Endothelial cell of umbilical vein (primary cell): ENCODE measurements around the gene ENG. TPM values are rescaled to one million over a fixed set of nuclear protein-coding genes. Genes with fewer than 3 reads are reported as not detected.

ENCODE experiments used
- BruUV-seq: library from RNA; stranded (reverse); fragments of 400-500 nt; replicated peaks from 2 replicates; lab custom pipeline; 2021; lab: Mats Ljungman, UMichigan
- CTCF ChIA-PET: fragments of 300-600, 350-600 bp; sonication (Branson Sonifier 250); formaldehyde crosslinking; loops from one replicate; lab custom pipeline; 2021; ENCODE audit warnings: antibody characterized with exemption, inconsistent platforms; lab: Charles Lee
- POLR2A ChIA-PET: fragments of 300-600, 350-600 bp; sonication (Branson Sonifier 250); formaldehyde crosslinking; loops from one replicate; lab custom pipeline; 2021; ENCODE audit warnings: antibody characterized with exemption, inconsistent platforms; lab: Charles Lee
- DNase-seq: peaks from one replicate; pipeline ENCODE4 v3.0.0-alpha.2; 2011; ENCODE audit warnings: low read depth, low spot score
- FAIRE-seq: peaks from 2 replicates; lab custom pipeline; 2011; peaks lifted over from hg19 to GRCh38; lab: Jason Lieb, UNC
- H2AFZ ChIP-seq: 2 replicates; pipeline ENCODE4 v1.6.0; 2012; ENCODE audit warnings: low read depth, low read length, control low read depth, inconsistent platforms
- H3K27ac ChIP-seq: 2 replicates; pipeline ENCODE4 v1.5.1; 2011; ENCODE audit warnings: low read depth, mild to moderate bottlenecking, control low read depth, low read length, moderate library complexity; ENCODE audit not compliant: insufficient read depth
- H3K27me3 ChIP-seq, 2 experiments: 2 replicates each; pipeline versions ENCODE4 v1.6.0 to v1.6.1; 2011; ENCODE audit warnings: low read length in 2 of 2, mixed read lengths in 1 of 2; ENCODE audit not compliant: control insufficient read depth in 2 of 2, insufficient read depth in 2 of 2
- H3K36me3 ChIP-seq, 2 experiments: 2 replicates in 1 of 2; 3 replicates in 1 of 2; pipeline ENCODE4 v1.5.1; 2011; ENCODE audit warnings: low read length in 2 of 2, mild to moderate bottlenecking in 1 of 2, moderate library complexity in 1 of 2; ENCODE audit not compliant: control insufficient read depth in 2 of 2, insufficient read depth in 2 of 2; ENCODE audit errors: extremely low read depth in 1 of 2
- H3K4me1 ChIP-seq: 3 replicates; pipeline ENCODE4 v1.5.1; 2011; ENCODE audit warnings: mild to moderate bottlenecking, low read length; ENCODE audit not compliant: control insufficient read depth, insufficient read depth; ENCODE audit errors: extremely low read depth
- H3K4me2 ChIP-seq: 2 replicates; pipeline ENCODE4 v1.6.1; 2011; ENCODE audit warnings: low read length, control low read depth, mixed read lengths; ENCODE audit not compliant: insufficient read depth
- H3K4me3 ChIP-seq, 3 experiments: fragments of 200-600 bp in 1 of 3; sonication (generic), shearing (Covaris generic) in 1 of 3; replicated peaks in 1 of 3; 2 replicates each; pipeline ENCODE4 v1.5.1; 2011 to 2016; ENCODE audit warnings: control low read depth in 3 of 3, low read length in 3 of 3, mild to moderate bottlenecking in 2 of 3, inconsistent platforms in 1 of 3, low read depth in 1 of 3, moderate library complexity in 1 of 3; ENCODE audit not compliant: insufficient read depth in 1 of 3
- H3K79me2 ChIP-seq: 2 replicates; pipeline ENCODE4 v1.6.0; 2012; ENCODE audit warnings: low read length, inconsistent platforms; ENCODE audit not compliant: control insufficient read depth, insufficient read depth
- H3K9ac ChIP-seq: replicated peaks from 2 replicates; pipeline ENCODE3; 2011; ENCODE audit warnings: low read length, control low read depth; ENCODE audit not compliant: insufficient read depth; ENCODE audit errors: extremely low read depth
- H3K9me1 ChIP-seq: replicated peaks from 3 replicates; pipeline ENCODE4 v1.6.0; 2011; ENCODE audit warnings: mild to moderate bottlenecking, low read length; ENCODE audit not compliant: control insufficient read depth, insufficient read depth; ENCODE audit errors: extremely low read depth
- H3K9me3 ChIP-seq: replicated peaks from 2 replicates; pipeline ENCODE4 v1.5.1; 2012; ENCODE audit warnings: low read length, inconsistent platforms; ENCODE audit not compliant: control insufficient read depth, insufficient read depth
- H4K20me1 ChIP-seq: replicated peaks from 2 replicates; pipeline ENCODE3; 2011; ENCODE audit warnings: mild to moderate bottlenecking, low read length; ENCODE audit not compliant: control insufficient read depth, insufficient read depth; ENCODE audit errors: extremely low read depth
- GATA2 ChIP-seq: IDR thresholded peaks from 2 replicates; pipeline ENCODE4 v1.7.0; 2011; ENCODE audit warnings: low read depth, mild to moderate bottlenecking, moderate library complexity, mixed read lengths, low read length; ENCODE audit not compliant: insufficient read length, insufficient read depth
- POLR2A ChIP-seq: IDR thresholded peaks from 2 replicates; pipeline ENCODE4 v1.6.1; 2012; ENCODE audit warnings: low read depth, mild to moderate bottlenecking, control low read depth, low read length
- POLR2AphosphoS5 ChIP-seq: IDR thresholded peaks from 2 replicates; pipeline ENCODE4 v1.6.1; 2012; ENCODE audit warnings: low read depth, mild to moderate bottlenecking, control low read depth, low read length, moderate library complexity; ENCODE audit not compliant: insufficient read depth
- dilution Hi-C: fragments of 300-500 bp; cut with MboI; formaldehyde crosslinking; loops from one replicate; pipeline ENCODE4 v1.15.0; 2019; ENCODE audit warnings: low sequenced_read_pairs; ENCODE audit not compliant: extremely low pct_ligation_motif_present
- intact Hi-C: fragments of 100-400 bp; cut with micrococcal nuclease; formaldehyde crosslinking; loops from one replicate; pipeline ENCODE4 v1.10.0; 2022
- polyA plus RNA-seq, 4 experiments: library from polyadenylated mRNA; depleted of rRNA in 3 of 4; stranded (reverse) in 3 of 4; unstranded in 1 of 4; fragments of >200 nt; gene quantifications; 2 replicates each; pipeline versions ENCODE4 v1.2.1 to v1.2.3, GENCODE V29; 2011 to 2012; ENCODE audit warnings: missing spikeins in 1 of 4
- total RNA-seq: library from RNA; stranded (reverse); gene quantifications from 2 replicates; pipeline ENCODE4 v1.2.3, GENCODE V29; 2021
- TF ChIP-seq, protein P1 (sequence below), 2 donors: IDR thresholded peaks; 1 replicate in 1 of 2; 2 replicates in 1 of 2; pipeline ENCODE4 v1.5.1; 2011; ENCODE audit warnings: low read length in 2 of 2, mild to moderate bottlenecking in 2 of 2, moderate library complexity in 2 of 2, control low read depth in 1 of 2, inconsistent platforms in 1 of 2, low read depth in 1 of 2; ENCODE audit not compliant: insufficient read depth in 1 of 2; ENCODE audit errors: extremely low read depth in 1 of 2

The ENG gene
- total and polyA plus RNA-seq, 2 donors (not counting 3 experiments of a cell fraction or from before 2014, with no cell fraction given): 338 to 728 TPM

- H3K79me2 ChIP-seq: no peaks in the 10 kb centered on the region
- TF ChIP-seq, protein P1, sequence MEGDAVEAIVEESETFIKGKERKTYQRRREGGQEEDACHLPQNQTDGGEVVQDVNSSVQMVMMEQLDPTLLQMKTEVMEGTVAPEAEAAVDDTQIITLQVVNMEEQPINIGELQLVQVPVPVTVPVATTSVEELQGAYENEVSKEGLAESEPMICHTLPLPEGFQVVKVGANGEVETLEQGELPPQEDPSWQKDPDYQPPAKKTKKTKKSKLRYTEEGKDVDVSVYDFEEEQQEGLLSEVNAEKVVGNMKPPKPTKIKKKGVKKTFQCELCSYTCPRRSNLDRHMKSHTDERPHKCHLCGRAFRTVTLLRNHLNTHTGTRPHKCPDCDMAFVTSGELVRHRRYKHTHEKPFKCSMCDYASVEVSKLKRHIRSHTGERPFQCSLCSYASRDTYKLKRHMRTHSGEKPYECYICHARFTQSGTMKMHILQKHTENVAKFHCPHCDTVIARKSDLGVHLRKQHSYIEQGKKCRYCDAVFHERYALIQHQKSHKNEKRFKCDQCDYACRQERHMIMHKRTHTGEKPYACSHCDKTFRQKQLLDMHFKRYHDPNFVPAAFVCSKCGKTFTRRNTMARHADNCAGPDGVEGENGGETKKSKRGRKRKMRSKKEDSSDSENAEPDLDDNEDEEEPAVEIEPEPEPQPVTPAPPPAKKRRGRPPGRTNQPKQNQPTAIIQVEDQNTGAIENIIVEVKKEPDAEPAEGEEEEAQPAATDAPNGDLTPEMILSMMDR (IDR thresholded peaks at IDR 0.05; ENCODE audit: extremely low read depth in 1 of 2, insufficient read depth in 1 of 2, low read depth in 1 of 2, low read length in 2 of 2): peak; percentile 91 to 95
- no peak for TF ChIP-seq POLR2A
- no peak for TF ChIP-seq GATA2
- TF ChIP-seq POLR2AphosphoS5: peak; percentile 43
- no peak overlapping the region for H3K27ac ChIP-seq
- no peak overlapping the region for H2AFZ ChIP-seq
- POLR2A ChIA-PET: interaction anchor here (0.5 to 1.1 kb wide), 5 partner anchors 36 to 129 kb away, joined by 3 to 7 read pairs (median 4); no protein-coding TSS in a partner anchor
- dilution Hi-C loops: no loop called here
- FAIRE-seq (peak; percentile 92), DNase-seq (peak; percentile 78)
- BruUV-seq: no TSS peak
- CTCF ChIA-PET: interaction anchor here (0.6 to 4.5 kb wide), 53 partner anchors 8 to 280 kb away, joined by 3 to 101 read pairs (median 6); partner anchors contain the start of genes CDK9, ENG, FPGS and PTRH1
- no peak overlapping the region for H3K4me3 ChIP-seq
- H3K9me1 ChIP-seq: no peaks in the 10 kb centered on the region
- H3K36me3 ChIP-seq: peaks cover 0 to 20% of the 10 kb centered on the region in 2 experiments
- H3K4me2 ChIP-seq: no peak overlapping the region
- H4K20me1 ChIP-seq: no peaks in the 10 kb centered on the region
- H3K9ac ChIP-seq: no peak overlapping the region
- intact Hi-C loops: loop anchor here (1.0 to 5.0 kb wide), 6 partner anchors 41 to 277 kb away; partner anchors contain the start of gene TOR2A
- no peaks in the 10 kb centered on the region for H3K9me3 ChIP-seq
- H3K4me1 ChIP-seq: peaks cover 17% of the 10 kb centered on the region
- no peaks in the 10 kb centered on the region for H3K27me3 ChIP-seq
Measured at GRCh38 chr9:127869310-127870152, 15.1 kb upstream of the ENG start.
